GM23338 (cell line): ENCODE data around the gene CTNNA3. TPM values are rescaled to one million over a fixed set of nuclear protein-coding genes. Genes with fewer than 3 reads are reported as not detected.

ENCODE experiments used
- ATAC-seq: fragments of 200-7000 bp; cut with Tn5 transposase; 3 replicates; pipeline ENCODE4 v1.9.1; 2020
- DNase-seq: peaks from one replicate; pipeline ENCODE4 v3.0.0-alpha.2; 2015; ENCODE audit warnings: low spot score
- H2AFZ ChIP-seq: fragments of 200-600 bp; sonication (generic); 2 replicates; pipeline ENCODE4 v1.8.0; 2016; ENCODE audit warnings: antibody characterized with exemption, mild to moderate bottlenecking, moderate library complexity
- H3F3A ChIP-seq: fragments of 200-600 bp; sonication (generic); replicated peaks from 2 replicates; pipeline ENCODE4 v1.8.0; 2017; ENCODE audit warnings: antibody characterized with exemption, mixed run types, low read depth
- H3K27ac ChIP-seq: fragments of 200-600 bp; sonication (generic); 2 replicates; pipeline ENCODE4 v1.6.1; 2016; ENCODE audit warnings: low read depth
- H3K27me3 ChIP-seq: fragments of 200-600 bp; sonication (generic); 2 replicates; pipeline ENCODE4 v1.8.0; 2016; ENCODE audit warnings: mild to moderate bottlenecking, mixed run types, moderate library complexity; ENCODE audit not compliant: insufficient read depth
- H3K36me3 ChIP-seq: fragments of 200-600 bp; sonication (generic); 2 replicates; pipeline ENCODE4 v1.8.0; 2016; ENCODE audit warnings: mild to moderate bottlenecking; ENCODE audit not compliant: insufficient read depth
- H3K4me1 ChIP-seq: fragments of 200-600 bp; sonication (generic); 2 replicates; pipeline ENCODE4 v1.8.0; 2016; ENCODE audit warnings: mild to moderate bottlenecking, moderate library complexity; ENCODE audit not compliant: insufficient read depth
- H3K4me2 ChIP-seq: fragments of 200-600 bp; sonication (generic); 2 replicates; pipeline ENCODE4 v1.7.1; 2017; ENCODE audit warnings: mixed run types
- H3K4me3 ChIP-seq: fragments of 200-600 bp; sonication (generic); 2 replicates; pipeline ENCODE4 v1.6.1; 2016; ENCODE audit warnings: mixed run types
- H3K79me2 ChIP-seq: fragments of 200-600 bp; sonication (generic); replicated peaks from 2 replicates; pipeline ENCODE4 v1.8.0; 2017; ENCODE audit warnings: mild to moderate bottlenecking; ENCODE audit not compliant: insufficient read depth
- H3K9me2 ChIP-seq: fragments of 200-600 bp; sonication (generic); 2 replicates; pipeline ENCODE4 v1.8.0; 2017; ENCODE audit not compliant: insufficient read depth
- H4K20me1 ChIP-seq: fragments of 200-600 bp; sonication (generic); replicated peaks from 2 replicates; pipeline ENCODE4 v1.8.0; 2017; ENCODE audit warnings: mild to moderate bottlenecking; ENCODE audit not compliant: insufficient read depth
- H3K27ac Mint-ChIP-seq: 2 replicates; pipeline ENCODE4 v1.8.0; 2020; ENCODE audit warnings: inconsistent platforms, mild to moderate bottlenecking, moderate library complexity, mixed read lengths
- H3K27me3 Mint-ChIP-seq: 3 replicates; pipeline ENCODE4 v1.8.0; 2022; ENCODE audit warnings: low read depth, mild to moderate bottlenecking, moderate library complexity, mixed read lengths, inconsistent platforms; ENCODE audit not compliant: insufficient read depth, poor library complexity
- H3K36me3 Mint-ChIP-seq: 3 replicates; pipeline ENCODE4 v1.8.0; 2021; ENCODE audit warnings: low read depth, mild to moderate bottlenecking, inconsistent platforms, moderate library complexity, mixed read lengths
- H3K4me1 Mint-ChIP-seq: 3 replicates; pipeline ENCODE4 v1.8.0; 2020; ENCODE audit warnings: mild to moderate bottlenecking, inconsistent platforms, mixed read lengths
- H3K4me3 Mint-ChIP-seq: 3 replicates; pipeline ENCODE4 v1.8.0; 2021; ENCODE audit warnings: moderate library complexity, mild to moderate bottlenecking, inconsistent platforms, mixed read lengths
- H3K9me3 Mint-ChIP-seq: 3 replicates; pipeline ENCODE4 v1.8.0; 2020; ENCODE audit warnings: moderate library complexity, mild to moderate bottlenecking, inconsistent platforms, mixed read lengths
- CREB1 ChIP-seq: fragments of 250-450 bp; sonication (Bioruptor Pico); IDR thresholded peaks from 2 replicates; pipeline ENCODE4 v1.5.0; 2020; ENCODE audit warnings: low read depth, mild to moderate bottlenecking, moderate library complexity
- CTCF ChIP-seq, 2 experiments: fragments of 200-600 bp in 1 of 2; sonication (generic) in 1 of 2; conservative IDR thresholded peaks; 2 replicates each; pipeline versions ENCODE4 v1.5.1 to v1.6.1; 2016 to 2017; ENCODE audit warnings: antibody characterized with exemption in 2 of 2, low read depth in 2 of 2, mild to moderate bottlenecking in 2 of 2, moderate library complexity in 1 of 2
- ETS1 ChIP-seq: IDR thresholded peaks from 2 replicates; pipeline ENCODE4 v1.6.1; 2016; ENCODE audit warnings: antibody characterized with exemption
- EZH2 ChIP-seq: fragments of 200-600 bp; sonication (generic); IDR thresholded peaks from one replicate; pipeline ENCODE4 v1.8.0; 2017; ENCODE audit warnings: antibody characterized with exemption, mild to moderate bottlenecking, low read depth; ENCODE audit not compliant: unreplicated experiment
- EZH2phosphoT487 ChIP-seq: fragments of 200-600 bp; sonication (generic); IDR thresholded peaks from one replicate; pipeline ENCODE4 v1.8.1; 2018; ENCODE audit warnings: antibody characterized with exemption; ENCODE audit not compliant: unreplicated experiment
- JUNB ChIP-seq: IDR thresholded peaks from one replicate; pipeline ENCODE4 v1.6.1; 2016; ENCODE audit warnings: antibody characterized with exemption; ENCODE audit not compliant: unreplicated experiment
- NANOG ChIP-seq: IDR thresholded peaks from 2 replicates; pipeline ENCODE4 v1.6.1; 2016; ENCODE audit warnings: antibody characterized with exemption, borderline replicate concordance
- POLR2AphosphoS5 ChIP-seq: IDR thresholded peaks from 2 replicates; pipeline ENCODE4 v1.6.1; 2016; ENCODE audit warnings: antibody characterized with exemption, low read depth
- REST ChIP-seq: IDR thresholded peaks from one replicate; pipeline ENCODE4 v1.6.1; 2018; ENCODE audit warnings: antibody characterized with exemption; ENCODE audit not compliant: unreplicated experiment
- STAT1 ChIP-seq: IDR thresholded peaks from one replicate; pipeline ENCODE4 v1.6.1; 2016; ENCODE audit warnings: antibody characterized with exemption; ENCODE audit not compliant: unreplicated experiment
- ZNF114 ChIP-seq: fragments of 250-450 bp; sonication (Bioruptor Pico); IDR thresholded peaks from 2 replicates; pipeline ENCODE4 v1.5.0; 2020; ENCODE audit warnings: mild to moderate bottlenecking, moderate library complexity
- ZNF331 ChIP-seq: fragments of 250-450 bp; sonication (Bioruptor Pico); IDR thresholded peaks from 2 replicates; pipeline ENCODE4 v1.5.0; 2020; ENCODE audit warnings: low read depth, mild to moderate bottlenecking, moderate library complexity
- polyA plus RNA-seq: library from polyadenylated mRNA; unstranded; fragments of >200 nt; fragmentation: Nextera tagmentation; extraction: Ambion mirVana; gene quantifications from 2 replicates; pipeline ENCODE4 v1.2.1, GENCODE V29; 2016
- total RNA-seq: library from RNA; depleted of rRNA; stranded (reverse); fragments of >200 nt; shearing (Covaris generic); gene quantifications from 2 replicates; pipeline ENCODE4 v1.2.3, GENCODE V29; 2014

The CTNNA3 gene
- total and polyA plus RNA-seq, 2 experiments from 2014 or later = 0.71 to 3.3 TPM

- Histone ChIP-seq H3K4me1 (no peaks in the 10 kb centered on the region), H3K27me3 (no peaks in the 10 kb centered on the region), H3K9me2 (no peaks in the 10 kb centered on the region), H3K36me3 (no peaks in the 10 kb centered on the region), H2AFZ (no peak overlapping the region), H3F3A (no peaks in the 10 kb centered on the region), H3K4me3 (no peak overlapping the region), H4K20me1 (no peaks in the 10 kb centered on the region), H3K79me2 (no peaks in the 10 kb centered on the region), H3K27ac (no peak overlapping the region), H3K4me2 (no peak overlapping the region)
- no peak for DNase-seq
- Mint-ChIP-seq H3K4me1 (no peaks in the 10 kb centered on the region), H3K9me3 (no peaks in the 10 kb centered on the region), H3K4me3 (no peak overlapping the region), H3K27me3 (peaks cover 1% of the 10 kb centered on the region), H3K27ac (no peak overlapping the region), H3K36me3 (no peaks in the 10 kb centered on the region)
- TF ChIP-seq ZNF114 (CRISPR knock-in tag) (no peak), ETS1 (no peak), JUNB (no peak), EZH2 (no peak), NANOG (no peak), POLR2AphosphoS5 (no peak), EZH2phosphoT487 (no peak), CREB1 (no peak), STAT1 (no peak)
- no peak for ATAC-seq
These were observed 1831.5 kb downstream of the CTNNA3 start for GRCh38 chr10:65864529-65864928.

GRCh38 chr10:65864036-65864435, 1832.0 kb downstream of the CTNNA3 start:
- Mint-ChIP-seq H3K27me3 (peaks cover 1% of the 10 kb centered on the region), H3K36me3 (no peaks in the 10 kb centered on the region), H3K9me3 (no peaks in the 10 kb centered on the region), H3K27ac (no peak overlapping the region), H3K4me3 (no peak overlapping the region), H3K4me1 (no peaks in the 10 kb centered on the region)
- no peaks in the 10 kb centered on the region for H3K27me3 ChIP-seq
- ATAC-seq = no peak
- no peaks in the 10 kb centered on the region for H3K79me2 ChIP-seq
- H3K4me2 ChIP-seq = no peak overlapping the region
- no peak overlapping the region for H3K4me3 ChIP-seq
- H3K4me1 ChIP-seq = no peaks in the 10 kb centered on the region
- H2AFZ ChIP-seq = no peak overlapping the region
- H3K9me2 ChIP-seq = no peaks in the 10 kb centered on the region
- no peaks in the 10 kb centered on the region for H3K36me3 ChIP-seq
- no peaks in the 10 kb centered on the region for H4K20me1 ChIP-seq
- no peak overlapping the region for H3K27ac ChIP-seq
- no peak for DNase-seq
- H3F3A ChIP-seq = no peaks in the 10 kb centered on the region
- TF ChIP-seq ZNF114 (CRISPR knock-in tag) (no peak), REST (no peak), EZH2phosphoT487 (no peak), EZH2 (no peak), CTCF (conservative IDR thresholded peaks at IDR 0.05; ENCODE audit: low read depth in 2 of 2) (no peak), ETS1 (no peak), STAT1 (no peak), ZNF331 (CRISPR knock-in tag) (no peak), POLR2AphosphoS5 (no peak)
